T-cell (primary cell): ENCODE measurements around the gene RIN3. TPM values are rescaled to one million over a fixed set of nuclear protein-coding genes. Genes with fewer than 3 reads are reported as not detected.

ENCODE experiments used
- ATAC-seq, 4 experiments: fragments of 200-7000 bp in 3 of 4; fragments of 150-1000 bp in 1 of 4; cut with Tn5 transposase; replicated peaks in 1 of 4; 1 replicate in 3 of 4; 2 replicates in 1 of 4; pipeline ENCODE4 v1.10.0; 2021; ENCODE audit warnings: moderate library complexity in 3 of 4, mild to moderate bottlenecking in 2 of 4, moderate number of reproducible peaks in 1 of 4
- CTCF ChIA-PET, 2 donors: fragments of 300-600 bp; sonication (Branson Sonifier 250); formaldehyde crosslinking; loops; one replicate each; lab custom pipeline; 2022; ENCODE audit warnings: antibody characterized with exemption in 2 of 2; lab: Charles Lee
- POLR2A ChIA-PET, 2 donors: fragments of 300-600 bp; sonication (Branson Sonifier 250); formaldehyde crosslinking; loops; one replicate each; lab custom pipeline; 2022; ENCODE audit warnings: antibody characterized with exemption in 2 of 2; lab: Charles Lee
- DNase-seq, 35 experiments: peaks; one replicate each; pipeline versions ENCODE4 v3.0.0 to v3.0.0-alpha.2; 2013 to 2023
- H3K27ac ChIP-seq: one replicate; pipeline ENCODE4 v1.5.1; 2013; ENCODE audit warnings: low read length
- H3K27me3 ChIP-seq, 2 experiments: replicated peaks in 1 of 2; 1 replicate in 1 of 2; 2 replicates in 1 of 2; pipeline versions ENCODE4 v1.6.1 to v1.7.0; 2013; ENCODE audit warnings: low read length in 1 of 2, mixed read lengths in 1 of 2; ENCODE audit not compliant: control insufficient read depth in 2 of 2, insufficient read depth in 2 of 2; ENCODE audit errors: extremely low read depth in 1 of 2
- H3K36me3 ChIP-seq, 2 donors: 1 replicate in 1 of 2; 2 replicates in 1 of 2; pipeline versions ENCODE4 v1.6.1 to v1.7.0; 2013; ENCODE audit warnings: low read length in 1 of 2; ENCODE audit not compliant: control insufficient read depth in 2 of 2, insufficient read depth in 1 of 2; ENCODE audit errors: extremely low read depth in 1 of 2
- H3K4me1 ChIP-seq, 2 experiments: 1 replicate in 1 of 2; 2 replicates in 1 of 2; pipeline versions ENCODE4 v1.6.1 to v1.7.0; 2013; ENCODE audit warnings: low read length in 2 of 2, mixed read lengths in 1 of 2; ENCODE audit not compliant: insufficient read depth in 2 of 2, control insufficient read depth in 1 of 2; ENCODE audit errors: extremely low read depth in 1 of 2
- H3K4me3 ChIP-seq, 2 donors: 1 replicate in 1 of 2; 2 replicates in 1 of 2; pipeline versions ENCODE4 v1.5.1 to v1.7.0; 2013; ENCODE audit warnings: mild to moderate bottlenecking in 2 of 2, low read length in 1 of 2, moderate library complexity in 1 of 2; ENCODE audit not compliant: control insufficient read depth in 1 of 2; ENCODE audit errors: extremely low read depth in 1 of 2
- H3K9me3 ChIP-seq: 2 replicates; pipeline ENCODE4 v1.7.0; 2013
- H3K27ac Mint-ChIP-seq, 2 donors: one replicate each; pipeline ENCODE4 v1.8.0; 2020 to 2021; ENCODE audit warnings: mild to moderate bottlenecking in 2 of 2, mixed read lengths in 2 of 2
- H3K27me3 Mint-ChIP-seq, 2 donors: one replicate each; pipeline ENCODE4 v1.8.0; 2021 to 2022; ENCODE audit warnings: mixed read lengths in 2 of 2
- H3K36me3 Mint-ChIP-seq: one replicate; pipeline ENCODE4 v1.8.0; 2021; ENCODE audit warnings: mixed read lengths
- H3K4me1 Mint-ChIP-seq, 3 donors: one replicate each; pipeline ENCODE4 v1.8.0; 2020 to 2022; ENCODE audit warnings: mixed read lengths in 3 of 3, mild to moderate bottlenecking in 1 of 3
- H3K4me3 Mint-ChIP-seq, 3 donors: one replicate each; pipeline ENCODE4 v1.8.0; 2020 to 2022; ENCODE audit warnings: mild to moderate bottlenecking in 3 of 3, mixed read lengths in 3 of 3, moderate library complexity in 3 of 3
- H3K9me3 Mint-ChIP-seq, 3 donors: one replicate each; pipeline ENCODE4 v1.8.0; 2020 to 2022; ENCODE audit warnings: mixed read lengths in 3 of 3
- WGBS: methylation state at CpG from one replicate; pipeline ENCODE4 v1.1.5; 2013; ENCODE audit warnings: missing lambda C conversion rate; ENCODE audit not compliant: insufficient coverage; 5-methylcytosine and 5-hydroxymethylcytosine counted together
- total RNA-seq, 35 experiments: library from RNA in 6 of 35; stranded (reverse) in 6 of 35; fragments of 120-200 nt in 1 of 35; gene quantifications; one replicate each; pipeline versions ENCODE4 v1.2.1 to v1.2.4 and lab custom pipeline; 2013 to 2026

The RIN3 gene
- total RNA-seq, 5 donors from 2014 or later (not counting 1 experiment from before 2014, with no cell fraction given), result 89.9 to 107 (median 97.0) TPM

DNA sequence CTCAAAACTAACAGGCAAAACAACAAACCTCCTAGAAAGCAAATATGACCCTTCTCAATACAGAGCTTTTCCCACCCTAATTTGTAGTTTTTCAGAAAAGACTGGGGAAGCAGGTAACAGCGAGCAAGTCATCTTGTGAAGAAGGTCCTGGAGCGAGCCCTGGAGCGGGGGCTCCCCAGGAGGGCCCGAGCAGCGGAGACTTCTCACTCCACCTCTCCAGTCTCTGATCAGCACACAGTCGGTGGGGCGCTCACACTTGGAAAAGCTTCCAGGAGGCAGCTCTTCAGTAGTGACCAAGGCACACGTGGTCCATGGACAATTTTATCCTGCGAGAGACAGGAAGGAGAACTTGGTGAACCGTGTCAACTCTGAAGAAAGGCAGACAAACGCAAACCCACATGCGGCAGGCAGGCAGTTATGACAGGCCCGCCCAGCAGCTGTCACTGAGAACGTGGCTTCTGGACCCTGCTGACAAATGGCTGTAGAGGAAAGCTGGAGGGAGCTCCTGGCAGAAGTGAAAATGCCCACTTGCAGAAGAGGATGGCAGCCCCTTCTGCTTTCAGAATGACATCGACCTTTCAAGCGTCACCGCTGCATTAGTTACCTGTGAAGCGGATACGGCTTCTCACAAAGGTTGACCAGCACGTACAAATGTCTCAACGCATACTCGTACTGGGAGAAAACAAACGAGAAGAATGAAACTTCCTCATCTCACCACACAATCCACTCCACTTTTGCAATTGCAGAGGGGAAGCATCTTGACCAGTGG lies 190.6 kb downstream of the RIN3 start:
- no peak overlapping the region for H3K4me3 Mint-ChIP-seq
- H3K9me3 ChIP-seq, result no peaks in the 10 kb centered on the region
- H3K27ac Mint-ChIP-seq, result no peak overlapping the region
- 67% methylated on average over 16 of the region's 23 CpGs for WGBS
- H3K36me3 Mint-ChIP-seq, result peaks cover 26% of the 10 kb centered on the region
- peaks cover 0 to 4% of the 10 kb centered on the region in 2 donors for H3K36me3 ChIP-seq
- H3K27me3 ChIP-seq, result peaks cover 0 to 22% of the 10 kb centered on the region in 2 experiments
- POLR2A ChIA-PET, result interaction anchor here in 1 of 2 donors (0.6 kb wide), 1 partner anchor 642 kb away, joined by 3 read pairs; no protein-coding TSS in a partner anchor
- H3K27ac ChIP-seq, result no peak overlapping the region
- H3K4me1 ChIP-seq, result no peaks in the 10 kb centered on the region
- peaks cover 0 to 9% of the 10 kb centered on the region in 2 donors for H3K27me3 Mint-ChIP-seq
- no peaks in the 10 kb centered on the region for H3K9me3 Mint-ChIP-seq
- peaks cover 0 to 5% (median 0%) of the 10 kb centered on the region in 3 donors for H3K4me1 Mint-ChIP-seq
- ATAC-seq (no peak), DNase-seq (peak in 4 of 35 experiments; percentile 8 to 54 (median 22))
- H3K4me3 ChIP-seq, result no peak overlapping the region
- CTCF ChIA-PET, result no interaction called here

DNA sequence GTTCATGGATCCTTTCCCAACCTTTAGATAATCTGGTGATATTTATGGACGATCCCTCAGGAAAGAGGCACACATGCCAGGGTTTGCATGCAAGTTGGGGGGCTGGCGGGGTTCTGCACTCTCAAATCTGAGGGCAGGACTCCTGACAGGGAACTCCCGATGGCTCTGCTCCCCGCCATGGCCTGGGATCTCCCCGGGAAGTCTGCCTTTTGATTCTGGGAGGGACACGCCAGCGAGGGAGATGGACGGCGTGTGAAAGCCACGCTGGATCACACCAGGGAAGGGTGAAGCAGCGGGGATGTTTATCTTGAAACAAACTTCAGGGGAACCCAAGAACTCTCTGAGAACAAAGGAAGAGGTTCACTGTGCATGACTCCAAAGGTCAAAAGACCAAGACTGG lies 191.2 kb downstream of the RIN3 start:
- H3K27ac Mint-ChIP-seq, result no peak overlapping the region
- ChIA-PET POLR2A (no interaction called here), CTCF (no interaction called here)
- Histone ChIP-seq H3K27me3 (peaks cover 0 to 22% of the 10 kb centered on the region in 2 experiments), H3K4me1 (no peaks in the 10 kb centered on the region), H3K36me3 (peaks cover 0 to 4% of the 10 kb centered on the region in 2 donors), H3K9me3 (no peaks in the 10 kb centered on the region), H3K27ac (no peak overlapping the region), H3K4me3 (no peak overlapping the region)
- H3K4me1 Mint-ChIP-seq, result peaks cover 0 to 5% (median 0%) of the 10 kb centered on the region in 3 donors
- WGBS, result 90% methylated on average over 11 of the region's 11 CpGs
- peaks cover 0 to 9% of the 10 kb centered on the region in 2 donors for H3K27me3 Mint-ChIP-seq
- peaks cover 28% of the 10 kb centered on the region for H3K36me3 Mint-ChIP-seq
- H3K9me3 Mint-ChIP-seq, result no peaks in the 10 kb centered on the region
- ATAC-seq (no peak), DNase-seq (no peak)
- H3K4me3 Mint-ChIP-seq, result no peak overlapping the region

DNA sequence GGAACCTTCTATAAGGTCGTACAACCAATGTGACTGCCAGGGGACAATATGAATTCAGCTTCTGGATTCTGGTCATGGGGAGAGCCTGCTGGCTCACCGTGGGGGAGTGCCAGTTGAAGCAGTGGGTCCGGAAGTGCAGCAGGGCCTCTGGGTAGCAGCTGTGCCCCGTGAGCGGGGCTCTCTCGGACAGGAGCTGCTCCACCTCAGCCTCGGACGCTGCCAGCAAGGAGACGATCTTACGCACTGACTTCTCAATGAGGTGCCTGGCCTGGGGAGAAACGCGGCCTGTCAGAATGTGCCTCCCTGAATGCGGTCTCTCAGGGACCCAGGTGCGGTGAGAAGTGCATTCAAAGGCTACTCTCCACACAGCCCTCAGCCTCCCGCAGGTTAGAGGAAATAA lies 192.8 kb downstream of the RIN3 start:
- no peaks in the 10 kb centered on the region for H3K9me3 ChIP-seq
- CTCF ChIA-PET, result no interaction called here

DNA sequence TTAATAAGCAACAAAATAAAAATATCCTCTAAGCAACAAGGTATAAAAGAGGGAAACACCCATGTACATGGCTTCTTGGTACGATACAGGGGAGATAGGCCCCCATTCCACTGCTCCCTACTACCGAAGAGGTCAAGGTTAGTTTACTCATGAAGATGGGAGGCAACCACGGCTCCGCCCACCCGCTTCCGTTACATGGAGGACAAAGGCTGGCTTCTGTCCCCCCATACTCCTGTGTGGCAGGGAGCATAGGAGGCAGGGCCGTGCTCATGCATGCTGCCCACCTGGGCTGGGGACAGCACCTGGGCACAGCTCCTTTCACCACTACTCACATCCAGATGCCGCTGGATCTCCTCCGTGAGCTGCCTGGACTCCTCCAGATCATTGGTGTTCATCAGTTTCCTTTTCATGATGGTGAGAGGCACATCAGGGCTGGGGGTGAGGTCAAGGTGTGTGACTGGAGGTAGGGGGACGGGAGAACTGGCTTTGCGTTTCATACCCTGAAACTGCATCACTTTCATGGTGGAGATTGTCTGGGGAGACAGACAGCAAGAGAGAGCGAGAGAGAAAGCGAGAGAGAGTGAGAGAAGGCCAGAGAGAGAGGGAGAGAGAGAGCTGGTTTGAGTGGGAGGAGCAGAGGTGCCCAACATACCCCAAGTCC lies 195.9 kb downstream of the RIN3 start:
- 88% methylated on average over 8 of the region's 13 CpGs for WGBS
- ChIA-PET POLR2A (no interaction called here), CTCF (no interaction called here)
- Mint-ChIP-seq H3K4me3 (no peak overlapping the region), H3K27ac (no peak overlapping the region), H3K4me1 (peaks cover 0 to 5% (median 0%) of the 10 kb centered on the region in 3 donors), H3K27me3 (no peaks in the 10 kb centered on the region), H3K36me3 (peaks cover 32% of the 10 kb centered on the region), H3K9me3 (no peaks in the 10 kb centered on the region)
- Histone ChIP-seq H3K4me1 (no peaks in the 10 kb centered on the region), H3K9me3 (no peaks in the 10 kb centered on the region), H3K27me3 (peaks cover 0 to 9% of the 10 kb centered on the region in 2 experiments), H3K4me3 (no peak overlapping the region), H3K36me3 (no peaks in the 10 kb centered on the region), H3K27ac (no peak overlapping the region)
- no peak for DNase-seq
- no peak for ATAC-seq

More for the DNA sequence above, 192.8 kb downstream of the RIN3 start:
- peaks cover 0 to 5% (median 0%) of the 10 kb centered on the region in 3 donors for H3K4me1 Mint-ChIP-seq
- H3K4me3 ChIP-seq, result no peak overlapping the region
- DNase-seq, result no peak
- ATAC-seq, result no peak
- H3K36me3 ChIP-seq, result peaks cover 0 to 4% of the 10 kb centered on the region in 2 donors
- H3K27me3 ChIP-seq, result peaks cover 0 to 22% of the 10 kb centered on the region in 2 experiments
- no peaks in the 10 kb centered on the region for H3K9me3 Mint-ChIP-seq
- no peak overlapping the region for H3K27ac Mint-ChIP-seq
- no peaks in the 10 kb centered on the region for H3K4me1 ChIP-seq
- H3K36me3 Mint-ChIP-seq, result peaks cover 35% of the 10 kb centered on the region
- H3K27ac ChIP-seq, result no peak overlapping the region
- H3K27me3 Mint-ChIP-seq, result peaks cover 0 to 9% of the 10 kb centered on the region in 2 donors
- H3K4me3 Mint-ChIP-seq, result no peak overlapping the region
- POLR2A ChIA-PET, result no interaction called here
- 93% methylated on average over 13 of the region's 15 CpGs for WGBS

DNA sequence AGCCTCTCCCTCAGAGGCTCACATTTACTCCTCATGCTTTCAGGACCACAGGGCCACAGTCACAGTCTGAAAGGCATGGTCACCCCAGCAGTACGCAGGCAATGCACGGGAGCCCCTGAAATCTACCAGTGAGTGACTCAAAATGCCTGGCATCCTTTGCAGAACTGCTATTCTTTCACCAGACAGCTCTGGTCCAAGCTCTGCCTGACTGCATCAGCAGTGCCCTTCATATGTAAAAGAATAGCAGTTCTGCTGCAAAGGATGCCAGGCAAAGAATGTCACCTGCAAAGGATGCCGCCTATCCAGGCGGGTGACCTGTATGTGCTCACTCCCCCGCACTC lies 196.4 kb downstream of the RIN3 start:
- Histone ChIP-seq H3K27ac (no peak overlapping the region), H3K4me1 (no peaks in the 10 kb centered on the region), H3K4me3 (no peak overlapping the region), H3K27me3 (peaks cover 0 to 6% of the 10 kb centered on the region in 2 experiments), H3K36me3 (no peaks in the 10 kb centered on the region), H3K9me3 (no peaks in the 10 kb centered on the region)
- Mint-ChIP-seq H3K36me3 (peaks cover 27% of the 10 kb centered on the region), H3K4me1 (no peaks in the 10 kb centered on the region), H3K4me3 (no peak overlapping the region), H3K27ac (no peak overlapping the region), H3K9me3 (no peaks in the 10 kb centered on the region), H3K27me3 (no peaks in the 10 kb centered on the region)
- ATAC-seq, result no peak
- no peak for DNase-seq
- ChIA-PET POLR2A (no interaction called here), CTCF (no interaction called here)
- 91% methylated on average over 5 of the region's 5 CpGs for WGBS

DNA sequence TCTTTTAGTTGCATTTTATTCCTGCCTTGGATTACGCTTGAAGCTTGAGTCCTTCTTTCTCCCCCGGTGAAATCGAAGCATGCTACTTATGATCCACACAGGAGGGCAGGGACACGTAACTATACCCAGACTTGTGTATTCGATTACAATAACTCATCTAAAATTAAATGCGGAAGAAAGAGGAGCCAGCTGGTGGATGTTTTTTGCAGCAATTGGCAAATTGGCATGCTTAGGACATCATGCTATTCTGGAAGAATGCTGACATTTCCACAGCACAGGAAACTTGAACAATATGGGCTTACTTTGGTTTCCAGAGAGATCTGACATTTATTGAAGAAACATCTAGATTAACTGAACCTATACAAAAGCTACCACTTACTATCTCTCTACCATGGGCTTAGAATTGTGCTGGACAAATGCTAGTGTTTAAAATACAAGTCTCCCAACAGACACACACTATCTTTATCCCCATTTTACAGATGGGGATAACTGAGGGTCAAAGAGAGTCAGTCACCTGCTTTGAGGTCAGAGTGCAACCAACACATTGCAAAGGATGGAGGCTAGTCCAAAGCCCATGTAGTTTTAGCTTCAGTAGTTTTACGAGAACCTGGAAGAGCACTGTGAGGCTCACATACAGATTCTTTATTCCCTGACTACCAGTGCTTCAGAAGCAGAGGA lies 198.5 kb downstream of the RIN3 start:
- H3K4me1 Mint-ChIP-seq, result no peaks in the 10 kb centered on the region
- no peak overlapping the region for H3K27ac Mint-ChIP-seq
- 95% methylated on average over 4 of the region's 7 CpGs for WGBS
- no peak overlapping the region for H3K4me3 Mint-ChIP-seq
- ChIA-PET POLR2A (no interaction called here), CTCF (no interaction called here)
- H3K36me3 Mint-ChIP-seq, result peaks cover 16% of the 10 kb centered on the region
- no peaks in the 10 kb centered on the region for H3K9me3 ChIP-seq
- no peaks in the 10 kb centered on the region for H3K4me1 ChIP-seq
- DNase-seq (no peak), ATAC-seq (no peak)
- peaks cover 0 to 3% of the 10 kb centered on the region in 2 experiments for H3K27me3 ChIP-seq
- H3K9me3 Mint-ChIP-seq, result no peaks in the 10 kb centered on the region
- H3K27me3 Mint-ChIP-seq, result no peaks in the 10 kb centered on the region
- no peak overlapping the region for H3K4me3 ChIP-seq
- H3K27ac ChIP-seq, result no peak overlapping the region
- H3K36me3 ChIP-seq, result peaks cover 0 to 2% of the 10 kb centered on the region in 2 donors
